WI38 (cell line): ENCODE data around the gene HMCN1.
A peak's percentile ranks its signal among the peaks of the same experiment; 100 is the strongest.

Experiments
- H3K4me3 ChIP-seq: 2 replicates; pipeline ENCODE4 v1.5.1; 2011; ENCODE audit warnings: low read depth, mild to moderate bottlenecking, control low read depth, low read length
- CTCF ChIP-seq: IDR thresholded peaks from 2 replicates; pipeline ENCODE4 v1.5.1; 2012; ENCODE audit warnings: low read depth, mild to moderate bottlenecking, control low read depth, low read length

HMCN1 gene

GRCh38 chr1:186212568-186213224 is 478.5 kb downstream of the HMCN1 start:
- no peak overlapping the region for H3K4me3 ChIP-seq
- TF ChIP-seq CTCF = peak; percentile 83

- TF ChIP-seq CTCF = no peak
- H3K4me3 ChIP-seq = no peak overlapping the region
These were observed 479.0 kb downstream of the HMCN1 start for GRCh38 chr1:186213225-186213607.

- no peak overlapping the region for H3K4me3 ChIP-seq
- TF ChIP-seq CTCF = no peak
These were observed 480.6 kb downstream of the HMCN1 start for GRCh38 chr1:186214791-186215190.

- TF ChIP-seq CTCF = no peak
These were observed 481.4 kb downstream of the HMCN1 start for GRCh38 chr1:186215636-186216035.

GRCh38 chr1:186218654-186219352 is 484.6 kb downstream of the HMCN1 start:
- no peak for TF ChIP-seq CTCF
- H3K4me3 ChIP-seq = no peak overlapping the region

More at GRCh38 chr1:186215636-186216035, 481.4 kb downstream of the HMCN1 start:
- H3K4me3 ChIP-seq = no peak overlapping the region

- TF ChIP-seq CTCF = no peak
- no peak overlapping the region for H3K4me3 ChIP-seq
These were observed 485.9 kb downstream of the HMCN1 start for GRCh38 chr1:186220067-186220466.

GRCh38 chr1:186220911-186221310 is 486.7 kb downstream of the HMCN1 start:
- TF ChIP-seq CTCF = no peak
- no peak overlapping the region for H3K4me3 ChIP-seq
